D341Med (cell line): ENCODE data around the gene GREB1.

Source experiments
- DNase-seq: peaks from one replicate; pipeline ENCODE4 v3.0.0; 2012; ENCODE audit warnings: low spot score

Gene GREB1

DNA sequence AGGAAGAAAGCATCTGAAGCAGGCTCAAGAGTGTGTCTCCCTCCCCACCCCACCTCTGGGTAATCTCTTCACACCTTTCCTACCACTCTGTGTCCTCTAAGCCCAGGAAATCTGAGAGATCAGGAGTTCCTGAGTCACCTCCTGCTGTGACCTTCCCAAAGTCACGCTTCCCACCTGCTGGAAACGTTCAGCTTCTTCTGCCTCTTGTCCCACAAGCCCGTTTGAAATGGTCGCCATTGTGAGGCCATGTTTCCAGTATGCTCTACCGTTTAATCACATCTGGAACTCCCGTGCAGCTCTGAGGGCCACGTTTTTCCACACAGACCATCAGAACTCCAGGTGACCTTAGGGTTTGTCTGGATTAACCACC, 25.9 kb downstream of the GREB1 start:
- DNase-seq = no peak

- no peak for DNase-seq
These were observed 27.0 kb downstream of the GREB1 start for GRCh38 chr2:11560806-11561205.

- DNase-seq = no peak
These were observed 28.2 kb downstream of the GREB1 start for GRCh38 chr2:11562011-11562410.

GRCh38 chr2:11562476-11562875, 28.6 kb downstream of the GREB1 start:
- DNase-seq = no peak

DNA sequence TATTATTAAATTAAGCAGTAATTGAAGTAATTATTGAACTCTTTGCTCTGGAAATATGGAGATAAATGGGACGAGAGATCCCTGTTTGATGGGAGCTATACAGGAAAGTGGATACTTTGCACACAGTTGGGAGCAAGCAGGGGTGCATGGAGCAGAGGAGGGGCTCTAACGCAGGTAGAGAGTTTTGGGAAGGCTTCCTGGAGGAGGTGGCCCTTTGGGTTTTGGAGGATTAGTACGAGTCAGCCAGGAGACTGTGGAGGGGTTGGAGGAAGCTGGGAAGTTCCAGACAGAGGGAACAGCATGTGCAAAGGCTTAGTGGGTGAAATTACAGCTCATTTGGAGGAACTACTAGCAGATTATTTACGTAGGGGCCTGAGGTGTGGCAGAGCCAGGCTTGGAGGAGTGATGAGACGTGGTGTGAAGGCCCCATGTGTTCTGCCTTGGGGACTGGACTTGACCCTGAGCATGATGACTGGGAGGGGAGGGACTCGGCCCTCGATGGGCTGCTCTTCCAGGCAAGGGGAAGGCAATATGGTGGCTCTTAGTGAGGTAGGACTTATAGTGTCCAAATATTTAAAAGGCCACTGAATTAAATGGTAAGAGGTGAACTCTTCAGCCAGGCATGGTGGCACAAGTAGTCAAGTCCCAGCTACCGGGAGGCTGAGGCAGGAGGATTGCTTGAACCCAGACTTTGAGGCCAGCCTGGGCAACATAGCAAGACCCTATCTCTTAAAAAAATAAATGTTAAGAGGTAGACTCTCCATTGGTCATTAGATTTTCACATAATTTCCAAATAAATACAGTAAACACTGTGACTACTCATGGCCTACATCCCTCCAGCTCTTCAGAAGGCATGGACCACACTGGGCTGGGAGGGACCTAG, 30.2 kb downstream of the GREB1 start:
- DNase-seq = no peak

- DNase-seq = no peak
These were observed 31.1 kb downstream of the GREB1 start for GRCh38 chr2:11564816-11565567.

DNA sequence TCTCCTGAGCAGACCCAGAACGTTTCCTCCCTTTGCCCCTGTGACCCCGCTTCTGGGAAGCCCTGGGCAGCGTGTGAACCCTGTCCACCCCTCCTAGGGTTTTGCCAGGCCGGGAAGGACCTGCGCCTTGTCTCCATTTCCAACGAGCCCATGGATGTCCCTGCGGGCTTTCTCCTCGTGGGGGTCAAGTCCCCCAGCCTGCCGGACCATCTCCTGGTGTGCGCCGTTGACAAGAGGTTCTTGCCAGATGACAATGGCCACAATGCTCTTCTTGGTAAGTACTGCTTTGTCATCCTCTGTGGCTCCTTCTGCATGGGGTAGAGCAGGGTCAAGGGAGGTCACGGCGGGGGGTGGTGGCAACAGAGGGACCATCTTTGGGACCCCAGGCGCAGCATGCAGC, 32.5 kb downstream of the GREB1 start:
- DNase-seq = no peak

DNA sequence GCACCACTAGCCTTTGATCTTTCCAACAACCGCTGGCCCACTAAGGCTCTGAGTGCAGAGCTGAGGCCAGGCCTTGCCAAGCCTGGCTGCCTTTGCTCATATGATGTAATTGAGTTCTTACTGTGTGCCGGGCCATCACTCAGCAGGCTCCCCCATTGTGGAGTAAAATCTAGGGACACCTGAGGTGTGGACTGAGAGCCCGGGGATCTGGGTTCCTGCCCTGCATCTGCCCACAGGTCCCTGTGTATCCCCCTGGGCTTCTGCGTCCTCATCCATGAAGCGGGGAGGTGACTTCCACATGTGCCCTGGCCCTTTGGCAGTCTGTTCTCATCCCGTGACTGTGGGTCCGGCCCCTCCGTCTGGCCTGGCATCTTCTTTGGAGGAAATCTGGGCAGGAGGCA, 33.8 kb downstream of the GREB1 start:
- no peak for DNase-seq

- DNase-seq = no peak
These were observed 34.6 kb downstream of the GREB1 start for GRCh38 chr2:11568436-11568835.

- DNase-seq = no peak
These were observed 35.8 kb downstream of the GREB1 start for GRCh38 chr2:11569636-11570035.

DNA sequence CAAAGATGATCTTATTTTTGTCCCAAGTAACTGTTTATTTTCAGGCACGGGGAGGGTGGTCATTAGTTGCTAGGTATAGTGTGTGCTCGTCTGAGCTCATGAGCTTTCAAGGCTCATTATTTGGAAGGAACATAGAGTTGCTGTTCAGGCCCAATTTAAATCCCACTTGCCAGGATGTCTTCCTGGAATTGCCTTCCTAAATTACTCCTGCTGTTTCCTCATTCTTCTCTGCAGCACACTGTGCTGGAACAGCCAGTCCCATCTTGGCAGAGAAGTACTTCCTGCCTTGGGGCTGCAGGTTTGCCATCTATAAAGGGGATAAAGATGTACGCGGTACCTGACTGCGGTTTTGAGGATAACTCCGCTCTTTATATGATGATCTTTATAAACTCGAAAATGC, 37.3 kb downstream of the GREB1 start:
- DNase-seq = no peak

DNA sequence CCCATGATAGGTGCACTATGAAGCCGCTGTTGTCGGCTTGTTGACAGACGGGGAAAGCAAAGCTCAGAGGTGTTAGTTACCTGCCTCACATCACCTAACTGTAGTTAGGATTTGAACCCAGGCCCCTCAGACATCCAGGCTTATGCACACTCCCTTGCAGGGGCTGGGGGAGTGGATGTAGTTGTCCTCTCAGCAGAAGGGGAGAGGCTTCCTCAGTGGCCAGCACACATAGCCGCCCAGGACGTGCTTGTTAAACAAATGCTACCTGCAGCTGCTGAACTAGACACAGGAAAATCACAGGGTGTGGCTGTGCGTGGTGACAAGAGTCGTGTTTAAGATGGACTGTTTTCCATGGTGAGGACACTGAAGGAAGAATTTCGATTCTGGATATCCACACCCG, 39.2 kb downstream of the GREB1 start:
- DNase-seq = no peak

- DNase-seq = no peak
These were observed 39.8 kb downstream of the GREB1 start for GRCh38 chr2:11573418-11574175.

DNA sequence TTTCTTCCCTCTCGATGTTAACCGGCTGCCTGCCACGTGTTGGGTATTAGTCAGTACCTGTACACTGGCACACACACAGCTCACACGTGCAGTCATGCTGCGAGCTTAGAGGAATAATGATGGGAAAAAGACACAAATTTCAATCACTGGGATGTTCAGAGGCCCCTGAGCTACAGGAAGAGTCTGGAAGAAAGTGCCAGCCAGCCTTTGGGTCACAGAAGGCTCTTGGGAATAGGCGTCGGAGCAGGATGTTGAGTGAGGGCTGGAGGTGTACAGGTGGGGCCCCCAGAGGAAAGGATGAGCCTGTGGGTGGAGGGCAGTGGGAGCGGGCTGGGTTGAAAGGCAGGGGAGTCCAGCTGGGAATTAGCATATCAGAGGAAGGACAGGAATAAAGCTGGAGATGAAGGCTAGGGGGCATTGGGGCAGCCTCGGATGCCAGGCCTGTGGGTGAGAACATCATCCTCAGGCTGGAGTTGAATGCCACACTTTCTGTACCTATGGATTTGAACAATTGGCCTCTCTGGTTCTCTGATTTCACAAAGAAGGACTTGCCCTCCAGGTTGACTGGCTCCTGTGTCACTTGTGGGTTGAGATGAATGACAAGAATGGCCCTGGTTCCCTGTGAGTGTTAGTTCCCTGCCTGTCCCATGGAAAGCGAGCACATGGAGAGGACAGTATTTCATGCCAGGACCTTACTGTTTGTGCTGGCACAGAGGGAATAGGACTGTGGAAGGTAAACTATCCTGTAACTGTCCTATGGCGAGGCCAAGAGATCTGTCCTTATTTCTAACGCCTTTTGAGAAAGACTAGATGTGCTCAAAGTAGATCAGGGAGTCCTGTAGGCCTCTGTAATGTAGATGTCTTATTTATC, 40.6 kb downstream of the GREB1 start:
- no peak for DNase-seq

GRCh38 chr2:11576398-11576797, 42.6 kb downstream of the GREB1 start:
- no peak for DNase-seq

DNA sequence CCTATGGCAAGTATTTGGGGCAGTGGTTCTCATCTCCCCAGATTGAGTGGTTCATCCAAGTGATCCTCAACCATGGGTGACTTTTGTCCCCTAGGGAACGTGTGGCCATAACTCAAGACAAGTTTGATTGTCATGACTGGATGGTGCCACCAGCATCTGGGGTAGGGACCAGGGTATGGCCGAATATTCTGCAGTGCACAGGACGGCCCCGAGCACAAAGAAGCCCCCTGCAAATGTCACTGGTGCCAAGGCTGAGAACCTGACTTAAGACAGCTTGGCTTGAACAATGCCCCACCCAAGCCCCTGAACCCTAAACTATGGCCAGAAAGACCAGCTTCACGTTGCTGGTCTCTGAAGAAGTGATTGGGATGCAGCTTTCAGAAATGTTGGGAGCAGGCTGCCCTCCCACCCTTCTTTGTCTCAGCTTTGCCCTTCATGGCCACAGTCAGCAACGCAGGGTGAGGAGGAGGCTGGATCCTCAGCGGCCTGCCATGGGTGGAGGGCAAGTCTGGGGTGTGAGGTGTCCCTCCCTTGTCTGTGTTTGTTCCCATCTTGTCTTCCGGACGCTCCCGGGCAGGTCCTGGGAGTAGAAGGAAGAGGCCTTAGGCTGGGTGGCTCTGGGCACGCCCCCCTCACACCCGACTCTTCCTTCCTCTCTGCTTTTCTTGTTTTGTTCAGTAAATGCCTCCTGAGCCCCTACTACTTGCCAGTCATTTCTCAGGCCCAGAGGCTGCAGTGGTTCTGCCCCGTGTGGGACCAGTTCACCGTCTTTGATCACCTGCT, 43.4 kb downstream of the GREB1 start:
- no peak for DNase-seq

GRCh38 chr2:11578081-11578948, 44.5 kb downstream of the GREB1 start:
- DNase-seq = no peak

DNA sequence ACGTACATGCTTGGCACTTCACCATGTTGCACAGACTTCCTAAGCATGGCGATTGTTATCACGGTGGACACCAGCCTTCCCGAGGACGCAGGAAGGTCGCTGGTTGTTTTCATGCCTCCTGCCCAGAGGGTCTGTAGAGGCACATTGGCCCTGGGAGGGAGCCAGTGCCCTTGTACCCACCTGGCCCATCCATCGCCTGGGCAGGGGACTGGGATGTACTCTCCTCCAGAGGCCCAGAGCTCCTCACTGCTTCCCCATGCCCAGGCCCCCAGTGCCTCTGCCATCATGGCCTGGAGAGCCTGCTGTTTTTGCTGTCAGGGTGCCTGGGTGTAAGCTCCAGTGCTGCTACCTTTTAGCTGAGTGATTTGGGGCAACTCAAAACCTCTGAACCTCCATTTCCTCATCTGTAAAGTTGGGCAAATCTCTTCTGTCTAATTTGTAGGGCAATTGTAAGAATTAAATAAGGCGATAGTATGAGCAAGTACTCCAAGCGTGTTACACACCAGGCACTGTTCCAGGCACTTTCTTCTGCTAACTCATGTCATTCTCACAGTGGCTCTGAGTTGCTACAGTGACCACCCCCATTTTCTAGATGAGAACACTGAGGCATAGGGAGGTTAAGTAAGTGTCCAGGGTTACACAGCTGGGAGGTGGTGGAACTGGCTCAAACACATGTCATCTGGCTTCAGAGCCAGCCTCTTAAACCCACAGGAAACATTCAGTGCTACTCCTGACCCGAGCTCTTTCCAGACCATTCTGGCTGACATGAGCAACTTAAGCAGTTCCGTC, 45.3 kb downstream of the GREB1 start:
- no peak for DNase-seq
